ENCODE results near the gene TELO2.

- TF ChIP-seq CTCF (IDR thresholded peaks at IDR 0.05; ENCODE audit: low read length) (no peak), EZH2 (IDR thresholded peaks at IDR 0.05; ENCODE audit: borderline replicate concordance, low read length) (no peak)
These were observed 6.4 kb upstream of the TELO2 start for GRCh38 chr16:1486551-1487390.
